GM12892 (cell line): Measurements from ENCODE around the gene CLEC4M.

ENCODE experiments used
- POLR2A ChIP-seq: IDR thresholded peaks from 2 replicates; pipeline ENCODE4 v1.6.1; 2011; ENCODE audit warnings: low read depth, low read length, control low read depth
- TAF1 ChIP-seq: IDR thresholded peaks from 2 replicates; pipeline ENCODE4 v1.6.1; 2011; ENCODE audit warnings: low read depth, mild to moderate bottlenecking, control low read depth, low read length, borderline replicate concordance

DNA sequence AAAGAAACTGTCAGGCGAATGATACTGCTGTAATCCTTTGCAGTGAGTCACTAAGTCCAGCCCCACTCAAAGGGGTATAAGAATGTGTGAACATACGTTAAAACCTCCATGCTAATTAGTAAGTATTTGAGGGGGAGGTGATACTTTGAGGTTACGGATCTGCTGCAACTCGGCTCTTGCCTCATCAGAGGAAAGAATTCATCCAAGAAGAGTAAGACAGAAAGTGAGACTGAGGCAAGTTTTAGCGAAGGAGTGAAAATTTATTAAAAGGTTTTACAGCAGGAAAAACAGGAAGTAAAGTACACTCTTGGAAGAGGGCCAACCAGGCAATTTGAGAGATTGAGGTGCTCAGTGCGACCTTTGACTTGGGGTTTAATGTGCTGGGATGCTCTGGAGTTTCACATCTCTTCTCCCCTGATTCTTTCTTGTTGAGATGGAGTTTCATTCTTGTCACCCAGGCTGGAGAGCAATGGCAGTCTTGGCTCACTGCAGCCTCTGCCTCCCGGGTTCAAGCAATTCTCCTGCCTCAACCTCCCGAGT lies 9.8 kb downstream of the CLEC4M start:
- TF ChIP-seq POLR2A (no peak), TAF1 (no peak)
